Calu3 (cell line): Measurements from ENCODE around the gene CCDC15. TPM values are rescaled to one million over a fixed set of nuclear protein-coding genes. Genes with fewer than 3 reads are reported as not detected.

Experiments used
- BruUV-seq: library from RNA; stranded (reverse); fragments of 400-500 nt; replicated peaks from 2 replicates; lab custom pipeline; 2021; lab: Mats Ljungman, UMichigan
- CTCF ChIA-PET: fragments of 300-600 bp; sonication (Branson Sonifier 250); formaldehyde crosslinking; loops from one replicate; lab custom pipeline; 2022; ENCODE audit warnings: antibody characterized with exemption; lab: Charles Lee
- DNase-seq: peaks from one replicate; pipeline ENCODE4 v3.0.0; 2022
- H3K27ac Mint-ChIP-seq: one replicate; pipeline ENCODE4 v1.8.0; 2022; ENCODE audit warnings: mixed read lengths; ENCODE audit not compliant: unreplicated experiment
- H3K27me3 Mint-ChIP-seq: one replicate; pipeline ENCODE4 v1.8.0; 2022; ENCODE audit warnings: mixed read lengths; ENCODE audit not compliant: unreplicated experiment
- H3K36me3 Mint-ChIP-seq: one replicate; pipeline ENCODE4 v1.8.0; 2022; ENCODE audit warnings: mild to moderate bottlenecking, moderate library complexity, mixed read lengths; ENCODE audit not compliant: insufficient read depth, unreplicated experiment
- H3K4me1 Mint-ChIP-seq: one replicate; pipeline ENCODE4 v1.8.0; 2022; ENCODE audit warnings: mild to moderate bottlenecking, low read depth, mixed read lengths; ENCODE audit not compliant: unreplicated experiment
- H3K4me3 Mint-ChIP-seq: one replicate; pipeline ENCODE4 v1.8.0; 2022; ENCODE audit warnings: mild to moderate bottlenecking, low read depth, moderate library complexity, mixed read lengths; ENCODE audit not compliant: unreplicated experiment
- H3K9me3 Mint-ChIP-seq: one replicate; pipeline ENCODE4 v1.8.0; 2022; ENCODE audit warnings: low read depth, mixed read lengths; ENCODE audit not compliant: unreplicated experiment
- CTCF ChIP-seq: fragments of 200-600 bp; IDR thresholded peaks from one replicate; pipeline ENCODE4 v1.8.0; 2022; ENCODE audit warnings: antibody characterized with exemption; ENCODE audit not compliant: unreplicated experiment
- intact Hi-C: fragments of 100-400 bp; cut with micrococcal nuclease; formaldehyde crosslinking; loops from one replicate; pipeline ENCODE4 v1.10.0; 2022; ENCODE audit not compliant: unreplicated experiment
- total RNA-seq: library from RNA; stranded (reverse); gene quantifications from 2 replicates; pipeline ENCODE4 v1.2.3, GENCODE V29; 2022

Gene CCDC15
- total RNA-seq, 1 experiment from 2014 or later: 2.3 TPM

- H3K4me3 Mint-ChIP-seq: peak overlapping the region; percentile 21
- TF ChIP-seq CTCF: no peak
- intact Hi-C loops: no loop called here
- peak overlapping the region; percentile 66 for H3K27ac Mint-ChIP-seq
- H3K4me1 Mint-ChIP-seq: peaks cover 19% of the 10 kb centered on the region
- CTCF ChIA-PET: no interaction called here
- no peaks in the 10 kb centered on the region for H3K27me3 Mint-ChIP-seq
- BruUV-seq: no TSS peak
- H3K36me3 Mint-ChIP-seq: peaks cover 19% of the 10 kb centered on the region
- no peaks in the 10 kb centered on the region for H3K9me3 Mint-ChIP-seq
- DNase-seq: no peak
Observed at GRCh38 chr11:125083312-125084056, 129.5 kb downstream of the CCDC15 start.

GRCh38 chr11:125084057-125084416, 130.0 kb downstream of the CCDC15 start:
- Mint-ChIP-seq H3K4me1 (peaks cover 19% of the 10 kb centered on the region), H3K4me3 (no peak overlapping the region), H3K27me3 (no peaks in the 10 kb centered on the region), H3K27ac (no peak overlapping the region), H3K9me3 (no peaks in the 10 kb centered on the region), H3K36me3 (peaks cover 19% of the 10 kb centered on the region)
- CTCF ChIA-PET: no interaction called here
- TF ChIP-seq CTCF: no peak
- intact Hi-C loops: no loop called here
- no peak for DNase-seq
- BruUV-seq: no TSS peak

- H3K9me3 Mint-ChIP-seq: no peaks in the 10 kb centered on the region
- TF ChIP-seq CTCF: no peak
- H3K27me3 Mint-ChIP-seq: no peaks in the 10 kb centered on the region
- peaks cover 19% of the 10 kb centered on the region for H3K36me3 Mint-ChIP-seq
- intact Hi-C loops: no loop called here
- H3K4me1 Mint-ChIP-seq: peaks cover 19% of the 10 kb centered on the region
- CTCF ChIA-PET: interaction anchor here (0.7 kb wide), 1 partner anchor 52 kb away, joined by 3 read pairs; no protein-coding TSS in a partner anchor
- no peak overlapping the region for H3K4me3 Mint-ChIP-seq
- no TSS peak for BruUV-seq
- no peak overlapping the region for H3K27ac Mint-ChIP-seq
- DNase-seq: no peak
Observed at GRCh38 chr11:125084761-125085231, 130.8 kb downstream of the CCDC15 start.

GRCh38 chr11:125085301-125086081, 131.5 kb downstream of the CCDC15 start:
- H3K27me3 Mint-ChIP-seq: no peaks in the 10 kb centered on the region
- no TSS peak for BruUV-seq
- CTCF ChIA-PET: no interaction called here
- no peak overlapping the region for H3K27ac Mint-ChIP-seq
- peaks cover 19% of the 10 kb centered on the region for H3K36me3 Mint-ChIP-seq
- no peak for TF ChIP-seq CTCF
- DNase-seq: no peak
- no peak overlapping the region for H3K4me3 Mint-ChIP-seq
- intact Hi-C loops: no loop called here
- H3K4me1 Mint-ChIP-seq: peaks cover 19% of the 10 kb centered on the region
- no peaks in the 10 kb centered on the region for H3K9me3 Mint-ChIP-seq
